ENCODE results near the gene IFNE.

The IFNE gene

GRCh38 chr9:21507483-21507790 lies 25.3 kb upstream of the IFNE start:
- Mint-ChIP-seq H3K27ac (no peak overlapping the region), H3K4me3 (no peak overlapping the region), H3K9me3 (no peaks in the 10 kb centered on the region), H3K36me3 (ENCODE audit: low read depth) (no peaks in the 10 kb centered on the region), H3K4me1 (ENCODE audit: low read depth) (peaks cover 6% of the 10 kb centered on the region), H3K27me3 (ENCODE audit: low read depth) (peaks cover 3% of the 10 kb centered on the region)
- no peak for DNase-seq (ENCODE audit: low spot score)

DNA sequence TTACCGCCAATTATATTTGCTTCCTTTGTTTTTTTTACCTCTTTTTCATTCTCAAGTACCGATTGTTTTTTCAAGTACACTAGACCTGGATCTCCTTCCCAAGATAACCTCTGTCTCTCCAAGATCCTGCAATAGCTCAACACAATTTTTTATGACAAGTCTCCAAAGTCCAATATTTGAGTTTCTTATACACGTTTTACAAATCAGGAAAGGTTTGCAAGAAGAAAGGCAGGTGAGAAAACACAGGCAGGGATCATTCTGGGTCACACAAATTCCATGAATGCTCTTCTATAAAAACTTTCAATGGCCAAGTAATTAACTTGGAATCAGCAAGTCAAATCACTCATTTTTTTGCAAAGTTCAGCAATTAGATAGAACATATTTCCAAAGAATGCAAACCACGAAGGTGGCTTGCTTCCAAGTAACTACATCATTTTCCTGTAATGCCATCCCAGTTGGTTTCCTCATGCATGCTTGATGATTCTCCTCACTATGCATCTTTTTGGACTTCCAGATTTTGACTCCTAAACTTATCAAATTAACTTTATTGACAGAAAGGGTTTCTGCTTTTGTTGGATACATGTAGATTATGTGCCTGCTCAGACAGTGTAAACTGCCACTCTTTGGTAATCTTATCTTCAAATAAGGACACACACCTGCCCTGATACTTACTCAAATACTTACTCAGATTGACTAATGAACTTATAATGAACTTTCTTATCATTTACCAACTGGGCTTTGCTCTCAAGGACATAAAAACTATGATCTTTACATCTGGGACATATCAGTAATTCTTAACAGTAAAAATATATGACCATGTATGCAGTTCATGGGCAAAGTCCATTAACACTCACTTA lies 24.7 kb upstream of the IFNE start:
- no peak overlapping the region for H3K27ac Mint-ChIP-seq
- no peaks in the 10 kb centered on the region for H3K36me3 Mint-ChIP-seq (ENCODE audit: low read depth)
- no peak overlapping the region for H3K4me3 Mint-ChIP-seq
- no peak for DNase-seq (ENCODE audit: low spot score)
- peaks cover 3% of the 10 kb centered on the region for H3K27me3 Mint-ChIP-seq (ENCODE audit: low read depth)
- peaks cover 6% of the 10 kb centered on the region for H3K4me1 Mint-ChIP-seq (ENCODE audit: low read depth)
- H3K9me3 Mint-ChIP-seq: no peaks in the 10 kb centered on the region

DNA sequence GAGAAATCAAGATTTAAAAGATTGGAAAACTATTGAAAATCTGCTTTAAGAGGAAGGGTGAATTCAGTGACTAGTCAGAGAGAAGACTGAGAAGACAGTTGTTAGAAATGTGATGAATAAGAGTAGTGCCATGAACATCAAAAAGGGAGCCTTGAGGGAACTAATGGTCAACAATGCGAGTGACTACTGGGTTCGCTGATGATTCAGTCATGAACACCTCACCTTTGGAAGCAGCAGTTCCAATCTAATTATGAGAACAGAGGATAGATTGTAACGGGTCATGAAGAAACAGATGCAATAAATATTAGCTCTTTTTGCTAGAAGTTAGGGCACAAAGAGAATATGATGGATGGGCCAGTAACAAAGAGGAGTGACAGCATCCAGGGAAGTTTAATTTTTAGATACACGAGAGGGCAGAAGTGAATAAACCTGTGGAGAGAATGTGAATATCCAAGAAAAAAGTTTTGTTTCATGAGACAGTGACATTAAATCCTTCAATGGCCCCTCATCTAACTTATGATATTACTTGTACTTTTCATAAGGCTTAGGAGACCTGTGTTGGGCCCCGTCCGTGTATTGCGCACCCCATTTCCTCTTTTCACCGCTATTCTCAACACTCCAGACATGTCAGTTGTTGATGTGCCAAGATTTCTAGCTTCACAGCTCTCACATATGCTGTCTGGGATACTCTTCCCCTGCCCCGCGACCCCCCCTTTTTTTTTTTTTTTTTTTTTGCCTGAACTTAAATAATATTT lies 23.5 kb upstream of the IFNE start:
- Mint-ChIP-seq H3K4me1 (ENCODE audit: low read depth) (peaks cover 6% of the 10 kb centered on the region), H3K36me3 (ENCODE audit: low read depth) (no peaks in the 10 kb centered on the region), H3K27me3 (ENCODE audit: low read depth) (peaks cover 3% of the 10 kb centered on the region), H3K27ac (no peak overlapping the region), H3K4me3 (no peak overlapping the region), H3K9me3 (no peaks in the 10 kb centered on the region)
- no peak for DNase-seq (ENCODE audit: low spot score)

DNA sequence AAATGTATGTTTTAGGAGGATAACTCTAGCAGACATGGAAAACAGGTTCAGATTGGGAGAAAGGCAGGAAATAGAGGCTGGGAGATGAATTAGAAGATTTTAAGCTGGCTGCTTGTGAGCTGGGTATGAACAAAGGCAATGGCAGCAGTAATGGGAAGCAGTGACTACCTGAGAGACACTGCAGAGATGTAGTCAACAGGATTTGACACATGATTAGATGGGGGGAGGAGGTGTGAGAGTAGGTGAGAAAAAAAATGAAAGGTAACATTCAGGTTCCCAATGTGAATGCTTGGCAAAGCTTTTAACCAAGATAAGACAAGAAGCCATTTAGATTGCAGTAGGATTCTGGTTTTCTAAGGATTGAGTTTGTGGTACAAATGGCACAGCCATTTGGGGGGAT lies 22.8 kb upstream of the IFNE start:
- H3K4me3 Mint-ChIP-seq: no peak overlapping the region
- peaks cover 6% of the 10 kb centered on the region for H3K4me1 Mint-ChIP-seq (ENCODE audit: low read depth)
- H3K27ac Mint-ChIP-seq: no peak overlapping the region
- peaks cover 3% of the 10 kb centered on the region for H3K27me3 Mint-ChIP-seq (ENCODE audit: low read depth)
- no peaks in the 10 kb centered on the region for H3K36me3 Mint-ChIP-seq (ENCODE audit: low read depth)
- H3K9me3 Mint-ChIP-seq: no peaks in the 10 kb centered on the region
- no peak for DNase-seq (ENCODE audit: low spot score)

DNA sequence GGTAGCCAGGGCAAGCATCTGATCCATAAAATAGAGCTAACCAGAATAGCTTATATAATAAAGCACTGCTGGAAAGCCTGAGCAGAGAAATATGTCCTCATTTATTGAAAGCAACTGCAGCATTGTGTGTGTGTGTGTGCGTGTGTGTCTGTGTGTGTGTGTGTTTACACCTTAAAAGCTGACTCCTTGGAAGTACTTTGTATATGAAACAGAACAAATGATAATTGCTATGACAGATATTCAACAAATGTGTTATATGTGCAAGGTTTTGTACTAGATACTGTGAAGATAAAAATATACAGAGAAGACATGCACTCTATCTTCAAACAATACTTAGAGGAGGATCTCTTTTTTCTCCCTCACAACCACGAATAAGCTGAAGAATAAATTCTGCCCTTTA lies 22.0 kb upstream of the IFNE start:
- no peak overlapping the region for H3K4me3 Mint-ChIP-seq
- no peak overlapping the region for H3K27ac Mint-ChIP-seq
- no peak for DNase-seq (ENCODE audit: low spot score)
- H3K36me3 Mint-ChIP-seq (ENCODE audit: low read depth): no peaks in the 10 kb centered on the region
- no peaks in the 10 kb centered on the region for H3K9me3 Mint-ChIP-seq
- peaks cover 6% of the 10 kb centered on the region for H3K4me1 Mint-ChIP-seq (ENCODE audit: low read depth)
- peaks cover 3% of the 10 kb centered on the region for H3K27me3 Mint-ChIP-seq (ENCODE audit: low read depth)

GRCh38 chr9:21502586-21502985 lies 20.5 kb upstream of the IFNE start:
- Mint-ChIP-seq H3K4me1 (ENCODE audit: low read depth) (peaks cover 6% of the 10 kb centered on the region), H3K36me3 (ENCODE audit: low read depth) (no peaks in the 10 kb centered on the region), H3K27ac (no peak overlapping the region), H3K9me3 (no peaks in the 10 kb centered on the region), H3K27me3 (ENCODE audit: low read depth) (no peaks in the 10 kb centered on the region), H3K4me3 (no peak overlapping the region)
- no peak for DNase-seq (ENCODE audit: low spot score)

DNA sequence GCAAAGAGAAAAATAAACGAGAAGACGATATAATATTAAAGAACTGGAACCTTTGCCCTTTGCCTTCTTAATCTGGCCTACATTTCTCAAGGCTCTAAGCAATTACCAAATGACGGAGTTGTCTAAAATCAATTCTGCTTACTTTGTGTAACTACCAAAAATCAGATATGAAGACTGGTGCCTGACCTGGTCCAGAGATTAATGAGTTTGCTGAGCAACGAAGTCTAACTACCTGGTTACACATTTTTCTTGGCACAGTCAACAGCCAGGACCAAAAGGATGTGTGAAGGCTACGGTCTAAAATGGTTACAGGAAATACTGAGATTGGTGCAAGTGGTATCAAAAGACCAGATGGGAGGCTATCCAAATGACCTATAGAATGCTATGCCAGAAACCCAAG lies 17.8 kb upstream of the IFNE start:
- no peak overlapping the region for H3K4me3 Mint-ChIP-seq
- H3K27ac Mint-ChIP-seq: no peak overlapping the region
- no peaks in the 10 kb centered on the region for H3K36me3 Mint-ChIP-seq (ENCODE audit: low read depth)
- H3K9me3 Mint-ChIP-seq: no peaks in the 10 kb centered on the region
- DNase-seq (ENCODE audit: low spot score): no peak
- H3K4me1 Mint-ChIP-seq (ENCODE audit: low read depth): no peaks in the 10 kb centered on the region
- no peaks in the 10 kb centered on the region for H3K27me3 Mint-ChIP-seq (ENCODE audit: low read depth)

DNA sequence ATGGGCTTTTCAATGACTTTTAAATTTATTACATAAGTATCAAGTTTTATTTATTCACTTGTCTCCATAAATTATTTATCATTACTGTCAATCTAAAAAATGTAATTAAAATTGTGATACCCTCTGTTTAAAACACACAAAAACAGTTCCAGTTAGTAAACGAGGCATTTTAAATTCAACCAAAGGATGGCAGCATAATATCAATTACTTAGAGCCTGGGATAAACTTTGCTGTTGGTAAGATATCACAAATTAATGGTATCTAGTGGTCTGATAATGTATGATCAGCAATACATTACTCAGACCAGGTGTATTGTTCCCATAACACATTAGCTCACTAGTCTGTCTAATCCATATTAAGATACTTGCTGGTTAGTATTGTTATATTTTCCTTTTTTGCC lies 9.6 kb upstream of the IFNE start:
- no peak overlapping the region for H3K4me3 Mint-ChIP-seq
- no peaks in the 10 kb centered on the region for H3K36me3 Mint-ChIP-seq (ENCODE audit: low read depth)
- H3K9me3 Mint-ChIP-seq: no peaks in the 10 kb centered on the region
- no peaks in the 10 kb centered on the region for H3K27me3 Mint-ChIP-seq (ENCODE audit: low read depth)
- no peak overlapping the region for H3K27ac Mint-ChIP-seq
- no peaks in the 10 kb centered on the region for H3K4me1 Mint-ChIP-seq (ENCODE audit: low read depth)
- DNase-seq (ENCODE audit: low spot score): no peak

- DNase-seq (ENCODE audit: low spot score): no peak
- H3K4me3 Mint-ChIP-seq: no peak overlapping the region
These were observed 550 bp downstream of the IFNE start for GRCh38 chr9:21481470-21482056.

GRCh38 chr9:21479152-21479702 lies 2.9 kb downstream of the IFNE start:
- no peak for DNase-seq (ENCODE audit: low spot score)
- Mint-ChIP-seq H3K36me3 (ENCODE audit: low read depth) (no peaks in the 10 kb centered on the region), H3K4me1 (ENCODE audit: low read depth) (no peaks in the 10 kb centered on the region), H3K27me3 (ENCODE audit: low read depth) (peaks cover 2% of the 10 kb centered on the region), H3K9me3 (no peaks in the 10 kb centered on the region), H3K27ac (no peak overlapping the region), H3K4me3 (no peak overlapping the region)

More at GRCh38 chr9:21481470-21482056, 550 bp downstream of the IFNE start:
- Mint-ChIP-seq H3K27ac (no peak overlapping the region), H3K36me3 (ENCODE audit: low read depth) (no peaks in the 10 kb centered on the region), H3K27me3 (ENCODE audit: low read depth) (peaks cover 3% of the 10 kb centered on the region), H3K4me1 (ENCODE audit: low read depth) (no peaks in the 10 kb centered on the region), H3K9me3 (no peaks in the 10 kb centered on the region)

- Mint-ChIP-seq H3K27me3 (ENCODE audit: low read depth) (peaks cover 2% of the 10 kb centered on the region), H3K27ac (no peak overlapping the region), H3K4me3 (no peak overlapping the region), H3K4me1 (ENCODE audit: low read depth) (no peaks in the 10 kb centered on the region), H3K36me3 (ENCODE audit: low read depth) (no peaks in the 10 kb centered on the region), H3K9me3 (no peaks in the 10 kb centered on the region)
- no peak for DNase-seq (ENCODE audit: low spot score)
These were observed 4.6 kb downstream of the IFNE start for GRCh38 chr9:21477466-21477865.

- no peaks in the 10 kb centered on the region for H3K36me3 Mint-ChIP-seq (ENCODE audit: low read depth)
- H3K9me3 Mint-ChIP-seq: no peaks in the 10 kb centered on the region
- peaks cover 4% of the 10 kb centered on the region for H3K27me3 Mint-ChIP-seq (ENCODE audit: low read depth)
- no peak overlapping the region for H3K4me3 Mint-ChIP-seq
- no peaks in the 10 kb centered on the region for H3K4me1 Mint-ChIP-seq (ENCODE audit: low read depth)
- no peak overlapping the region for H3K27ac Mint-ChIP-seq
- no peak for DNase-seq (ENCODE audit: low spot score)
These were observed 8.9 kb downstream of the IFNE start for GRCh38 chr9:21473236-21473635.

GRCh38 chr9:21470126-21470525 lies 12.0 kb downstream of the IFNE start:
- H3K4me3 Mint-ChIP-seq: no peak overlapping the region
- DNase-seq (ENCODE audit: low spot score): no peak
- H3K36me3 Mint-ChIP-seq (ENCODE audit: low read depth): no peaks in the 10 kb centered on the region
- H3K9me3 Mint-ChIP-seq: no peaks in the 10 kb centered on the region
- no peak overlapping the region for H3K27ac Mint-ChIP-seq
- H3K4me1 Mint-ChIP-seq (ENCODE audit: low read depth): no peaks in the 10 kb centered on the region
- H3K27me3 Mint-ChIP-seq (ENCODE audit: low read depth): peaks cover 13% of the 10 kb centered on the region

DNA sequence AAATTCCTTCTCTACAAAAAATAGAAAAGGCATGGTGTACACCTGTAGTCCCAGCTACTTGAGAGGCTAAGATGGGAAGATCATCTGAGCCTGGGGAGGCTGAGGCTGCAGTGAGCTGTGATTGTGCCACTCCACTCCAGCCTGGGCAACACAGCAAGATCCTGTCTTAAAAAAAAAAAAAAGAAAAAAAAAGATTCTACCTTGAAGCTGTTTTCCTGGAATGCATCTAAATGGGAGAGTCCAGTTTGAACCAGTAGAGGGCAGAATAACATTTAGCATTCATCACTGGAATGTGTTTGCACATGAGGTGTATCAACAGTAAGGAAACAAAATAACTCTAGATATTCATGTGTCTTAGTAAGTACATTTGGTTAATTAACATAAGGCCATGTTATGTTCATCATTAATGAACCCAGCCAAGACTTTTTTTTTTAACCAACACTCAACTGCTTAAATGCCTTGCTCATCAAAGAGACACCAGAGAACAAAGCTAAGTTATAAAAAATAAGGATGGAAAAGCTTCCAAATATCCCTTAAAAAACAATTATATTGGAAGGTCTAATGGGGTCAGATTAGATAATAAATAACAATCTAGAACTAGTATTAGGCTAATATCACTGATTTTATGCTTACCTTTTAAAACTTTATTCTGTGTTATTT lies 16.1 kb downstream of the IFNE start:
- DNase-seq (ENCODE audit: low spot score): no peak
- Mint-ChIP-seq H3K9me3 (no peaks in the 10 kb centered on the region), H3K27ac (no peak overlapping the region), H3K27me3 (ENCODE audit: low read depth) (peaks cover 19% of the 10 kb centered on the region), H3K36me3 (ENCODE audit: low read depth) (no peaks in the 10 kb centered on the region), H3K4me1 (ENCODE audit: low read depth) (no peaks in the 10 kb centered on the region), H3K4me3 (no peak overlapping the region)
